AG04450 (cell line): ENCODE data around the gene SUSD4. TPM values are rescaled to one million over a fixed set of nuclear protein-coding genes. Genes with fewer than 3 reads are reported as not detected.

ENCODE experiments used
- CTCF ChIA-PET: fragments of 300-600, 350-600 bp; formaldehyde crosslinking; extraction: SDS; loops from one replicate; lab custom pipeline; 2022; ENCODE audit warnings: antibody characterized with exemption, inconsistent platforms; lab: Charles Lee
- POLR2A ChIA-PET: fragments of 350-600 bp; formaldehyde crosslinking; extraction: SDS; loops from one replicate; lab custom pipeline; 2021; ENCODE audit warnings: antibody characterized with exemption, inconsistent platforms; lab: Yijun Ruan, JAX
- DNase-seq: peaks from one replicate; pipeline ENCODE4 v3.0.0-alpha.2; 2011; ENCODE audit warnings: low read depth, low spot score
- H3K27ac ChIP-seq: one replicate; pipeline ENCODE4 v1.5.1; 2012; ENCODE audit warnings: low read depth, low read length, control low read depth
- H3K27me3 ChIP-seq: one replicate; pipeline ENCODE4 v1.6.0; 2012; ENCODE audit warnings: low read length; ENCODE audit not compliant: control insufficient read depth, insufficient read depth
- H3K4me3 ChIP-seq: 2 replicates; pipeline ENCODE4 v1.5.1; 2011; ENCODE audit warnings: mild to moderate bottlenecking, low read depth, low read length, control low read depth
- H3K9me3 ChIP-seq: 2 replicates; pipeline ENCODE4 v1.5.1; 2012; ENCODE audit warnings: low read length; ENCODE audit not compliant: control insufficient read depth, insufficient read depth
- polyA plus RNA-seq: library from polyadenylated mRNA; depleted of rRNA; stranded (reverse); fragments of >200 nt; gene quantifications from 2 replicates; pipeline ENCODE4 v1.2.3, GENCODE V29; 2011
- TF ChIP-seq, protein P1 (sequence below): IDR thresholded peaks from 2 replicates; pipeline ENCODE4 v1.5.1; 2011; ENCODE audit warnings: low read depth, low read length, control low read depth, inconsistent platforms

The SUSD4 gene
- polyA plus RNA-seq, 1 experiment = 0.29 TPM

DNA sequence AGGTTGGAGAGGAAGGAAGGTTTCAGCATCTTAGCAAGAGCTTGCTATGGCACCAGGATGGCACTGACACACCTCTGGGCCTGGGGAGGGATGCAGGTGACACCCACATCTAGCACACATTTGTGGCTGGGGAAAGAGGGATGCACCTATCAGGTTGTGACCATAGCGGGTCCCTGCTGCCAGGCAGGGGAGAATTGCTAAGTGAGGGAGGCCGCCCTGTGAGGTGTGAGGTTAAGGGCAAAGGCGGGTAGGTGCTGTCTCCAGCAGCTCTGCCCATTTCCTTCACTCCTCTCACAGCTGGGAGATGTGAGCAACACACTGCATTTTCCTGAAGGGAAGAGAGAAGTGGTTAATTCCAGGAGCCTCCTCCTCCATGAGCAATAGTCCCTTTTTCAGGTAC is 137.7 kb downstream of the SUSD4 start:
- TF ChIP-seq, protein P1, sequence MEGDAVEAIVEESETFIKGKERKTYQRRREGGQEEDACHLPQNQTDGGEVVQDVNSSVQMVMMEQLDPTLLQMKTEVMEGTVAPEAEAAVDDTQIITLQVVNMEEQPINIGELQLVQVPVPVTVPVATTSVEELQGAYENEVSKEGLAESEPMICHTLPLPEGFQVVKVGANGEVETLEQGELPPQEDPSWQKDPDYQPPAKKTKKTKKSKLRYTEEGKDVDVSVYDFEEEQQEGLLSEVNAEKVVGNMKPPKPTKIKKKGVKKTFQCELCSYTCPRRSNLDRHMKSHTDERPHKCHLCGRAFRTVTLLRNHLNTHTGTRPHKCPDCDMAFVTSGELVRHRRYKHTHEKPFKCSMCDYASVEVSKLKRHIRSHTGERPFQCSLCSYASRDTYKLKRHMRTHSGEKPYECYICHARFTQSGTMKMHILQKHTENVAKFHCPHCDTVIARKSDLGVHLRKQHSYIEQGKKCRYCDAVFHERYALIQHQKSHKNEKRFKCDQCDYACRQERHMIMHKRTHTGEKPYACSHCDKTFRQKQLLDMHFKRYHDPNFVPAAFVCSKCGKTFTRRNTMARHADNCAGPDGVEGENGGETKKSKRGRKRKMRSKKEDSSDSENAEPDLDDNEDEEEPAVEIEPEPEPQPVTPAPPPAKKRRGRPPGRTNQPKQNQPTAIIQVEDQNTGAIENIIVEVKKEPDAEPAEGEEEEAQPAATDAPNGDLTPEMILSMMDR = no peak

DNA sequence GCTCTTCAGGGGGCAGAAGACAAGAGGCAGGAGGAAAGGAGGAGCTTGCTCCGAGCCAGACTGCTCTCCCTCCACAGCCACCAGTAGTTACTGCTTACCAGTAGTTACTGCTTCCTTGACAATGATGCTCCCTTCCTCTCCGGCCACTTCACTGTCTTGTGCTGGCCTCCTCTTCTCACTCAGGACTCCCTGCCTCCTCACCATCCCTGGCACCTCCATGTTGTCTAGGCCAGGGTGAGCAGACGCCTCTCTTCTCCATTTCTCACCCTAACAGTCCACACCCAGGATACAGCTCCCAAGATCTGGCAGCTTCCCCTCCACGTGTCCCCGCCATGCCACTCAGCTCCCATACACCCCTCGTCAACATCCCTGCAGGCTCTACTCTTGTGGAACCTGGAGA is 138.5 kb downstream of the SUSD4 start:
- Histone ChIP-seq H3K27ac (no peak overlapping the region), H3K4me3 (no peak overlapping the region), H3K9me3 (no peaks in the 10 kb centered on the region; the same call in 1 of the 2 replicates), H3K27me3 (no peaks in the 10 kb centered on the region)
- no peak for DNase-seq
- POLR2A ChIA-PET = no interaction called here
- CTCF ChIA-PET = interaction anchor here (1.1 to 1.7 kb wide), 2 partner anchors 92 to 102 kb away, joined by 3 to 4 read pairs; no protein-coding TSS in a partner anchor
- TF ChIP-seq, protein P1 = no peak

More for the DNA sequence above, 137.7 kb downstream of the SUSD4 start:
- Histone ChIP-seq H3K9me3 (no peaks in the 10 kb centered on the region; the same call in 1 of the 2 replicates), H3K4me3 (no peak overlapping the region), H3K27ac (no peak overlapping the region), H3K27me3 (no peaks in the 10 kb centered on the region)
- POLR2A ChIA-PET = no interaction called here
- CTCF ChIA-PET = interaction anchor here (1.1 to 1.7 kb wide), 2 partner anchors 93 to 102 kb away, joined by 3 to 4 read pairs; no protein-coding TSS in a partner anchor
- no peak for DNase-seq

DNA sequence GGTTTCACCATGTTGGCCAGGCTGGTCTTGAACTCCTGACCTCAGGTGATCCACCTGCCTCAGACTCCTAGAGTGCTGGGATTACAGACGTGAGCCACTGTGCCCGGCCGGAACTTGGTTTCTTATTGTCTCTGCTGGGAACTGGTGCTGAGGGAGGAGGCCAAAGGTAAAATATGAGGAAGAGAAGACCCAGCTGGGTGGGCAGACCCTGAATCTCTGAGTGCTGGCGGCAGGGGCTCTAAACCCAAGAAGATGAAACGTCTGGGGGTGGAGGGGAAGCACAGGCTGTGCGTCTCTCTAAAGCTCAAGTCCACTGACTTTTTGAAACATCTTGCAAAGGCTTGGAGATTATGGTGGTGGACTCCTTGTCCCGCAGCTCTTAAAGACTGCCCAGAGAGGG is 138.9 kb downstream of the SUSD4 start:
- H3K27me3 ChIP-seq = no peaks in the 10 kb centered on the region
- ChIA-PET POLR2A (no interaction called here), CTCF (interaction anchor here (1.1 kb wide), 1 partner anchor 91 kb away, joined by 3 read pairs; no protein-coding TSS in a partner anchor)
- H3K9me3 ChIP-seq = no peaks in the 10 kb centered on the region; the same call in 1 of the 2 replicates
- TF ChIP-seq, protein P1 = no peak
- DNase-seq = no peak
- H3K27ac ChIP-seq = no peak overlapping the region
- no peak overlapping the region for H3K4me3 ChIP-seq

DNA sequence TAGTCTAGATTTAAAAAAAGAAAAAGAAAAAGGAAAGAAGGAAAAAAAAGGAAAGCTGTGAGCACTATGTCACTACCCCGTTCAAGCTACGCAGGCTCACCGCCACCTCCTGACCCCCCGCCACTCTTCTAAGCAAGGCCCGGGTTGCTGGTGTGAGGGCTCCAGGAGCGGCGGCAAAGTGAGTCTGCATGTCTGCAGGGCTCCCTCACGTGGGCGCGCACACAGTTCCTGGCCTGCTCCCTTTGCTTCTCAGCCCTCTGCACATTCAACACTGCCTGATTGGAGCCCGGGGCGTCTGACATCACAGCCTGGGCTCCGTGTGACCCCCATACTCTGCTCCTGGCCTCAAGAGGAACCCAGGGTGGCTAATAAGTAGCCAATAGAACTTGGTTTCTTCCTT is 139.5 kb downstream of the SUSD4 start:
- Histone ChIP-seq H3K4me3 (no peak overlapping the region), H3K27me3 (no peaks in the 10 kb centered on the region), H3K27ac (no peak overlapping the region), H3K9me3 (peaks cover 1% of the 10 kb centered on the region)
- TF ChIP-seq, protein P1 = no peak
- POLR2A ChIA-PET = no interaction called here
- CTCF ChIA-PET = no interaction called here
- DNase-seq = no peak

DNA sequence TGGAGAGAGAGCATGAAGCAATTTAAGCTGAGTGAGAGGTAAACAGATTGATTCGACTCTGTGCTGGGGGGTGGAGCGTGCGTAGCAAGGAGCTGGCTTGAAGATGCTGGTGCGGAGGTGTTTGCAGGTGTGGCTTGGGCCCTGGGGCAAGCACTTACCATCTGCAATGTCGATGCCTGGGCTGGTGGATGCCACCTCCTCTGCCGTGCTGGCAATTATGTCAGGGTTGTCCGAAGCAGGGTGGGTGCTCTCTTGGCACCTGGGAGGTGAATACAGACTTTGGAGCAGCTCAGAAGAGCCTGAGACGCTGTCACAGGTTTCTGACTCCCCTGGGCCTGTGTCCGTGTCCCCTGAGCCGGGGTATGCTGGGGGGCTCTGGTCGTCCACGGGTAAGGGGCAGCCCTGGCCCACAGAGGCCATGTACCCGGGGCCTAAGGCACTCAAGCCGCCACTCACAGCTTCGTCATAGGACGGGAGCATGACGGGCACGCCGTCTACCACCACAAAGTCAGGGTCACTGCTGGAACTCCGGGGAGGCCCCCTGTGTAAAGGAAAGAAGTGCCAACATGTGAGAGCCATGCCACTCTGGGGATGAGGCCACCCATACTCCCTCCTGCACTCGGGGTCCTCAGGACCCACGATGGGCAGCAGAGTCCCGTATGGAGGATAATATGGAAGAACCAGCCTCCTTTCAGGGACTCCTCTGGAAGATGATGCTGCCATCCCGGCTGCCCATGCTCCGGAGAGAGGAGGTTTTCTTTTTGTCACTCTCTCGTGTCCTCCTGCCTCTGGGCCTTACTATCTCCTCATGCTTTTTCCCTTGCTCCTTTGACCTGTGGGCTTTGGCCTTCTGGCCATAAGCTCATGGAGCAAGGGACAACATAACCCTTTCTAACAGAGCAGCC is 140.6 kb downstream of the SUSD4 start:
- TF ChIP-seq, protein P1 = no peak
- Histone ChIP-seq H3K27ac (no peak overlapping the region), H3K9me3 (peaks cover 10% of the 10 kb centered on the region), H3K27me3 (no peaks in the 10 kb centered on the region), H3K4me3 (no peak overlapping the region)
- POLR2A ChIA-PET = no interaction called here
- no peak for DNase-seq
- CTCF ChIA-PET = no interaction called here
